Stimulated activated naive CD8-positive, alpha-beta T cell treated with anti-CD3 and anti-CD28 coated beads, Interleukin-15, Interleukin-2, amounts not matched to agents 100 U/mL and 50 U/mL, for 24 hours (primary cell): ENCODE data around the gene PXYLP1.

Experiments used
- ATAC-seq: fragments of 150-1000 bp; cut with Tn5 transposase; one replicate; pipeline ENCODE4 v1.10.0; 2021
- DNase-seq: peaks from one replicate; pipeline ENCODE4 v3.0.0; 2021

Gene PXYLP1

GRCh38 chr3:141326123-141326522, 94.5 kb downstream of the PXYLP1 start:
- ATAC-seq (no peak), DNase-seq (no peak)

DNA sequence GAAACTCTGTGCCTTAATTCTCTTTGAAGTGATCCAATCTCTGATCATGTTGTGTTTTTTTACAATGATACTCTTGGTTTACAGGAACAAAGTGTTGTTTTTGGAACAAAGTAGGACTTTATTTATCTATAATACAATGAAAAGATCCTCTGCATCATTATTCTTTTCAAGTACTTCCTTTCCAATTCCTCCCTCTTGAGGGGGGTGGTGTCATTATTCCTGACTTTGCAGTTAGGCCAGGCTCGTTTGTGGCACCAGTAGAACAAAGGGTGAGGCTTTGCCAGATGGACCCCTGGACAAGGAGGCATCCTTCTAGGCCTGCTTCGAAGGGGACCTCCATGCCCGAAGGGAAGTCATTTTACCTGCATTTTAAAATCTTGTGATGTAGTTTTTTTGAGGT, 95.0 kb downstream of the PXYLP1 start:
- no peak for ATAC-seq
- no peak for DNase-seq

- DNase-seq (no peak), ATAC-seq (peak; percentile 71)
Measured at GRCh38 chr3:141328286-141329166, 96.9 kb downstream of the PXYLP1 start.

- DNase-seq = no peak
- ATAC-seq = no peak
Measured at GRCh38 chr3:141330235-141330634, 98.6 kb downstream of the PXYLP1 start.

GRCh38 chr3:141330718-141331376, 99.2 kb downstream of the PXYLP1 start:
- DNase-seq (no peak), ATAC-seq (no peak)

GRCh38 chr3:141331377-141332318, 100.0 kb downstream of the PXYLP1 start:
- ATAC-seq = no peak
- DNase-seq = no peak

DNA sequence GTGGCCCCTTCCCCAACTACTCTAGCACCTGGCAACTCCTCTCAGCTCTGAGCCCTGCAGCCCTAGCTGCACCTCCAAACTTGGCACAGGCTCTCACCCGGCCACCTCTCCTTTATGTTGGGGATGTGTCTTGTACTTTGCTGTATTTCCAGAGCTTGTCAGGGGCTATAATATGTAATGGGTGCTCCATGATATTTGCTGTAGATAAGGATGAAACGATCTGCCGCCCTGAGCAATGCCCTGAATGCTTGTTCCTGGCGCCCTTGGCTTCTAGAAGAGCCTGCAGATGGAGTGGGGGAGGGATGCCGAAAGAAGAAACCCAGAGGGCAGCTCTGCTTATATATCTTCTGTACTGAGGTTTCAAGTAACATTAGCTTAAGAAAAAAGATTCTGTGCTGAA, 100.8 kb downstream of the PXYLP1 start:
- ATAC-seq (no peak), DNase-seq (no peak)

GRCh38 chr3:141333836-141334626, 102.4 kb downstream of the PXYLP1 start:
- no peak for DNase-seq

GRCh38 chr3:141334627-141335250, 103.1 kb downstream of the PXYLP1 start:
- DNase-seq (no peak), ATAC-seq (no peak)

More at GRCh38 chr3:141333836-141334626, 102.4 kb downstream of the PXYLP1 start:
- no peak for ATAC-seq

DNA sequence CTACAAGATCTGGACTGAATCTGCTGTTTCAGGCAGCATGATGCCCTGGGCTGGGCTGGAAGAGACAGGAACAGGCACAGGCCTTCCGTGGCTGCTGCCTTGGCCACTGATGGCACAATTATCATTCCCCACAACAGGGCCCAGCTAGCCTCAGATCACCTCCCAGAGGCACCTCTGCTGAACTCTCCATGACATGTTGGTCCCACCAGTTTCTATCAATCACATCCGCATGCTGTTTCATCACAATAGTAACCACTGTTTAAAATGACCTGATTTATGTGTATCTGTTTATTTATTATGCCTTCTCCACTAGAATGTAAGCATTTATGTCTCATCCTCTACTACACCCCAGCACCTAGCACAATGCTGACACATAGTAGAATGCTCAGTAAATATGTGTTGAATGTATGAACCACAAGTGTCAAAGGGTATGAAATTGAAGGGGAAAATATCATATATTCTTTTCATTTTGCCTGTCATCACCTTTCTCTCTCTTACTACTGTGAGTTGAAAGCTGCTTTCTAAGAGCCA, 104.0 kb downstream of the PXYLP1 start:
- DNase-seq (no peak), ATAC-seq (no peak)

DNA sequence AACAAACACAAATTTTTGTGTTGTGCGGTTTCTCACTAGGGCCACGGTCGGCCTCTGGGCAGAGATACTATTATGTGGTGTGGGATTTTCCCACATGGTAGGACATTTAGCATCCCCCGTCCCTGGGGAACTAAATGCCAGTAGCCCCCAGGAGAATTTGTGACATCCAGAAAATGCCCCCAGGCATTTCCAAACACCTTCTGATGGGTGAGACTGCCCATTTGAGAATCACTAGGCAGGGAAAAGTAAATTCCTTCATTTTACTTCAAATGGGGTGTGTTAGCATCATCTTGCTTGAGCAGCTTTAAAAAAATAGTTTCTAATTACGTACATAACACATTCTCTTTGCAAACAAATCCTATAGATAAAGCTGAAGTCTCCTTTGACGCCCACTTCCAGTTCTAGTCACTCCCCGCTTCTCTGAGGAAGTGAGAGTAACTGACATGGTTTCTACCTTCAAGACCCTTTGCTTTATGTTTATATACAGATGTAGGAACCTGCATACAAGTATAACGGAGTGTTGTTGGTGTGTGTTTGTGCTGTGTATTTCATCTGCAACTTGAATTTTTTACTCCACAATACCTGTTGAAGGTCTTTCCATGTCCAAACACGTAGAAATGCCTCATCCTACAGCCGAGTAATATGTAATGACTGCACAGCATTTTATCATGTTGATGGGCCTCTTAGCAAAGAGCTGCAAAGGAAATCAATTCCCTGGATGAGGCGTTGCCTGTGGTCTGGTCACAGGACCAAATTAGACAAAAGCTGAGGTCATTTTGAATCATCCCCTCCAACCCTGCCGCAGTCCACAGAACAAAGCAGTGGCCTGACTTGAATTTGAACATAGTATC, 105.3 kb downstream of the PXYLP1 start:
- ATAC-seq (peak; percentile 32), DNase-seq (no peak)

DNA sequence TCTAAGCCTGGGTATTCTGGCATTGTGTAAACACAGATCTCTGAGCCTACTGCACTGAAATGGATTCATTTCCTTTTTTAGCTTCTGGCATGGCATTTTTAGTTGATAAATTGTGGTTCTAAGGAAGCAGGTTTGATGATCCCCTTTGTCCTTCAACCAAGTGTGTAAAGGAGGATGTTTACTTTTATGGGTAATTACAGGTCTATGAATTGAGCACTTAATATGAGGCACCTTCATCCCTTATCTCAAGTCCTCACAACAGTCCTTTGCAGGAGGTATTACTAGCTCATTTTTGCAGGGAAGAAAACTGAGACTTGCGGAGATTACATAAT, 105.9 kb downstream of the PXYLP1 start:
- no peak for DNase-seq
- ATAC-seq = no peak

DNA sequence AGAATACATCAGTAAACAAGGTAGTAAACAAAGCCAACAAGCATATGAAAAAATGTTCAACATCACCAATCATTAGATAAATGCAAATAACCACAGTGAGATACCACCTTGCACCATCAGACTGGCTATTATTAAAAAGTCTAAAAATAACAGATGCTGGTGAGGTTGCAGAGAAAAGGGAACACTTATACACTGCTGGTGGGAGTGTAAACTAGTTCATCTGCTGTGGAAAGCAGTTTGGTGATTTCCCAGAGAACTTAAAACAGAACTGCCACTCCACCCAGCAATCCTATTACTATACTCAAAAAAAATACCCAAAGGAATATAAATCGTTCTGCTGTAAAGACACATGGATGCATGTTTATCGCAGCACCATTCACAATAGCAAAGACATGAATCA, 106.4 kb downstream of the PXYLP1 start:
- DNase-seq = no peak
- ATAC-seq = no peak

DNA sequence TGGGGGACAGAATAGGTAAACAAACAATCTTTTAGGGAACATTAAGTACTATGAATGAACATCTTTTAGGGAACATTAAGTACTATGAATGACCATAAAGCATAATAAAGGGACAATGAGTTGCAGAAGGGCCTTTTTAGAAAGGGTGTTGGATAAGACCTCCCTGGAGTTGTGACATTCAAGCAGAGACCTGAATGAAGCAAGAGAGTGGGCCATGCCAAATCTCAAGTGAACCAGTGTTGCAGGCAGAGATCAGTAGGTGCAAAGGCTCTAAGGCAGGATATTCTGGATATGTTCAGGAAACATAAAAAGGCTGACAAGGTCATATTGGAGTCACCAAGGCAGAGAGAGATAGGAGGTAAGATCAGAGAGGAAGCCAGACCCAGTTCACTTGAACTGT, 107.3 kb downstream of the PXYLP1 start:
- DNase-seq = no peak
- no peak for ATAC-seq

DNA sequence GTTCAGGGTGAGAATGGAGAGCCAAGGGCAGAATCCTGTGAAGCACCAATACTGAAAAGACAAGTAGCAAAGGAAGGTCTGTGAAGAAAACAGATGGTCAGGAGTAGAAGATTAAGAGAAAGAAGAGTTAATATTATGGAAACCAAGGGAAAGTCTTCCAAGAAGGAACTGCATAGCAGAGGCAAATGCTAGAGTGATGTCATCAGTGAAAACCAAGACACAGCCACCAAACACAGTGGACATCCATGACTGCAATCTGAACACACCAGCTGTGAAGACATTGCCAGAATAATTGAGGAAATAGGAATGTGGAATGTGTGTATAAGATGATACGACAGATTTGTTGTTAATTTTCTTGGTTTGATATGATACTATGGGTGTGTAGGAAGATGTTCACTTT, 109.9 kb downstream of the PXYLP1 start:
- ATAC-seq (no peak), DNase-seq (no peak)

GRCh38 chr3:141342386-141342785, 110.8 kb downstream of the PXYLP1 start:
- ATAC-seq = no peak
- DNase-seq = no peak

DNA sequence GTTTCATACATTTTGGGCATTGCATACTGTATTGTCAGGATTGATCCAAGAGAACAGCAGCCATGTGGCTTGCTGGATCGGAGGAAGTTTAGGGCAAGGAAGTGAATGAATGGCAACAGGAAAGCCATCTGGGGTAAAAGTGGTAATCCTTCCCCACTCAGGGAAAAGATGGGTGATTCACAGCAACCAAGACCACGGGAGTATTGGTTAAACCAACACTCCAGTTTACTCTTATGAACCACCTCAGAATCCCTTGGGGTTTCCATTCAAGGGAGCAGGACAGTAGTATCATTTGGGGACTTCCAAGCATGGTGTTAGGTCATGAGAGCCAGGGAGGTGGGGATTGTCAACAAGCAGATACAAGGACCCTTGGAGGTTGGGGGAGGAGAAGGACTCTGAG, 111.5 kb downstream of the PXYLP1 start:
- no peak for ATAC-seq
- DNase-seq = no peak

GRCh38 chr3:141343865-141344271, 112.2 kb downstream of the PXYLP1 start:
- ATAC-seq (no peak), DNase-seq (no peak)
